ENCODE measurements around the gene CYP27C1.
"Not testable (repeated sequence)": the region's sequence is repeated elsewhere in the genome, so short reads cannot be mapped to it uniquely, and the experiment has no call there.

CYP27C1 gene

DNA sequence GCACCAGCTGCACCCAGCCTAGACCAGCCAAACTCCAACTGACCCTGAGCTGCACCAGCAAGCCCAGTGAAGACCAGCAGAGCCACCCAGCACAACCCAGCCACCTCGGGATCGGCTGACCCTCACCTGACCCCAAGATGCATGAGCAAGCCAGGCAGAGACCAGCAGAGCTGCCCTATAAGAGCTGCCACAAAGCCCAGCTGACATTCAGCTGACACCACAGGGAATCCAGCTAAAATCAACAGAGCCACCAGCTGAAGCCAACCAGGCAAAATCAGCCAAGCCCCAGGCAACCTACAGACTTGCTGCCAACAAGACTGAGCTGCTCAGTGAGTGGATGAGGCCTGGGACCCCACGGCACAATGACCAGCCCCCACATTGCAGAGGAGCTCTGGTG is 54.6 kb downstream of the CYP27C1 start:
- Histone ChIP-seq H3K27me3 (ENCODE audit: low read length) (no peaks in the 10 kb centered on the region), H3K27ac (ENCODE audit: low read depth, low read length) (no peak overlapping the region), H3K79me2 (ENCODE audit: insufficient read depth, low read length) (no peaks in the 10 kb centered on the region), H4K20me1 (ENCODE audit: low read depth, low read length) (no peaks in the 10 kb centered on the region), H3K4me3 (ENCODE audit: insufficient read depth, low read length, poor library complexity, severe bottlenecking) (no peak overlapping the region), H3K36me3 (ENCODE audit: low read length) (no peaks in the 10 kb centered on the region), H3F3A (ENCODE audit: insufficient read depth) (no peaks in the 10 kb centered on the region), H3K4me2 (ENCODE audit: low read depth, low read length, poor library complexity, severe bottlenecking) (no peak overlapping the region), H3K9me2 (replicated peaks; ENCODE audit: insufficient read depth, low read length) (no peaks in the 10 kb centered on the region), H3K9me3 (ENCODE audit: insufficient read depth, low read length) (no peaks in the 10 kb centered on the region), H2AFZ (ENCODE audit: low read depth, low read length, severe bottlenecking) (no peak overlapping the region), H3K9ac (ENCODE audit: low read length) (no peak overlapping the region)
- TF ChIP-seq, protein P1, sequence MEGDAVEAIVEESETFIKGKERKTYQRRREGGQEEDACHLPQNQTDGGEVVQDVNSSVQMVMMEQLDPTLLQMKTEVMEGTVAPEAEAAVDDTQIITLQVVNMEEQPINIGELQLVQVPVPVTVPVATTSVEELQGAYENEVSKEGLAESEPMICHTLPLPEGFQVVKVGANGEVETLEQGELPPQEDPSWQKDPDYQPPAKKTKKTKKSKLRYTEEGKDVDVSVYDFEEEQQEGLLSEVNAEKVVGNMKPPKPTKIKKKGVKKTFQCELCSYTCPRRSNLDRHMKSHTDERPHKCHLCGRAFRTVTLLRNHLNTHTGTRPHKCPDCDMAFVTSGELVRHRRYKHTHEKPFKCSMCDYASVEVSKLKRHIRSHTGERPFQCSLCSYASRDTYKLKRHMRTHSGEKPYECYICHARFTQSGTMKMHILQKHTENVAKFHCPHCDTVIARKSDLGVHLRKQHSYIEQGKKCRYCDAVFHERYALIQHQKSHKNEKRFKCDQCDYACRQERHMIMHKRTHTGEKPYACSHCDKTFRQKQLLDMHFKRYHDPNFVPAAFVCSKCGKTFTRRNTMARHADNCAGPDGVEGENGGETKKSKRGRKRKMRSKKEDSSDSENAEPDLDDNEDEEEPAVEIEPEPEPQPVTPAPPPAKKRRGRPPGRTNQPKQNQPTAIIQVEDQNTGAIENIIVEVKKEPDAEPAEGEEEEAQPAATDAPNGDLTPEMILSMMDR (IDR thresholded peaks at IDR 0.05; ENCODE audit: insufficient read depth, low read length, poor library complexity, severe bottlenecking), result no peak
- no peak for TF ChIP-seq EZH2phosphoT487 (conservative IDR thresholded peaks at IDR 0.05; ENCODE audit: low read length)

- Histone ChIP-seq H3K4me2 (ENCODE audit: low read depth, low read length, poor library complexity, severe bottlenecking) (no peak overlapping the region), H3K9me2 (replicated peaks; ENCODE audit: insufficient read depth, low read length) (no peaks in the 10 kb centered on the region), H3K79me2 (ENCODE audit: insufficient read depth, low read length) (no peaks in the 10 kb centered on the region), H3K27me3 (ENCODE audit: low read length) (no peaks in the 10 kb centered on the region), H3K27ac (ENCODE audit: low read depth, low read length) (no peak overlapping the region), H3K9ac (ENCODE audit: low read length) (no peak overlapping the region), H4K20me1 (ENCODE audit: low read depth, low read length) (no peaks in the 10 kb centered on the region), H3F3A (ENCODE audit: insufficient read depth) (no peaks in the 10 kb centered on the region), H2AFZ (ENCODE audit: low read depth, low read length, severe bottlenecking) (no peak overlapping the region), H3K36me3 (ENCODE audit: low read length) (no peaks in the 10 kb centered on the region), H3K9me3 (ENCODE audit: insufficient read depth, low read length) (no peaks in the 10 kb centered on the region), H3K4me3 (ENCODE audit: insufficient read depth, low read length, poor library complexity, severe bottlenecking) (no peak overlapping the region)
- TF ChIP-seq, protein P1 (IDR thresholded peaks at IDR 0.05; ENCODE audit: insufficient read depth, low read length, poor library complexity, severe bottlenecking), result no peak
- TF ChIP-seq EZH2phosphoT487 (conservative IDR thresholded peaks at IDR 0.05; ENCODE audit: low read length), result no peak
Observed at GRCh38 chr2:127164761-127165538, 55.1 kb downstream of the CYP27C1 start.

DNA sequence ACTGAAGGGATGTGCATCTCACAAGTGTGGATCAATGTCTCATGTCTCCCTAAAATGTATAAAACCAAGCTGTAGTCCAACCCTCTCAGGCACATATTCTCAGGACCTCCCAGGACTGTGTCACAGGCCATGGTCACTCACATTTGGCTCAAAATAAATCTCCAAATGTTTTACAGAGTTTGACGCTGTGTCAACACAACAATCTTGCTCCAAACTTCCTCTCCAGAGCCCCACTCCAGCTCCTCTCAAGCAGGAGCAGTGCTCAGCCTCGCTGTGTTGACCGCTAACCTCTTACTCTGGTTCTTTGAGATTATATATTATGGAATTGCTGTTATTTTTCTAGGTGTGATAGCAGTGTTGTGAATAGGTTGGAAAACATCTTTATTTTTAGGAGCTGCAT is 56.2 kb downstream of the CYP27C1 start:
- H3F3A ChIP-seq (ENCODE audit: insufficient read depth), result no peaks in the 10 kb centered on the region
- no peak overlapping the region for H3K27ac ChIP-seq (ENCODE audit: low read depth, low read length)
- H3K4me2 ChIP-seq (ENCODE audit: low read depth, low read length, poor library complexity, severe bottlenecking), result no peak overlapping the region
- H3K9me2 ChIP-seq (replicated peaks; ENCODE audit: insufficient read depth, low read length), result no peaks in the 10 kb centered on the region
- no peak for TF ChIP-seq EZH2phosphoT487 (conservative IDR thresholded peaks at IDR 0.05; ENCODE audit: low read length)
- TF ChIP-seq, protein P1 (IDR thresholded peaks at IDR 0.05; ENCODE audit: insufficient read depth, low read length, poor library complexity, severe bottlenecking), result no peak
- no peak overlapping the region for H3K9ac ChIP-seq (ENCODE audit: low read length)
- no peak overlapping the region for H3K4me3 ChIP-seq (ENCODE audit: insufficient read depth, low read length, poor library complexity, severe bottlenecking)
- H3K79me2 ChIP-seq (ENCODE audit: insufficient read depth, low read length), result no peaks in the 10 kb centered on the region
- no peaks in the 10 kb centered on the region for H4K20me1 ChIP-seq (ENCODE audit: low read depth, low read length)
- H3K36me3 ChIP-seq (ENCODE audit: low read length), result no peaks in the 10 kb centered on the region
- H3K27me3 ChIP-seq (ENCODE audit: low read length), result no peaks in the 10 kb centered on the region
- no peaks in the 10 kb centered on the region for H3K9me3 ChIP-seq (ENCODE audit: insufficient read depth, low read length)
- no peak overlapping the region for H2AFZ ChIP-seq (ENCODE audit: low read depth, low read length, severe bottlenecking)

- H3K4me2 ChIP-seq (ENCODE audit: low read depth, low read length, poor library complexity, severe bottlenecking); H3K79me2 ChIP-seq (ENCODE audit: insufficient read depth, low read length); H3K27me3 ChIP-seq (ENCODE audit: low read length); H2AFZ ChIP-seq (ENCODE audit: low read depth, low read length, severe bottlenecking); H4K20me1 ChIP-seq (ENCODE audit: low read depth, low read length); H3F3A ChIP-seq (ENCODE audit: insufficient read depth); H3K4me3 ChIP-seq (ENCODE audit: insufficient read depth, low read length, poor library complexity, severe bottlenecking); H3K9ac ChIP-seq (ENCODE audit: low read length); H3K27ac ChIP-seq (ENCODE audit: low read depth, low read length); H3K36me3 ChIP-seq (ENCODE audit: low read length); H3K9me2 ChIP-seq (replicated peaks; ENCODE audit: insufficient read depth, low read length); H3K9me3 ChIP-seq (ENCODE audit: insufficient read depth, low read length): not testable (repeated sequence)
Observed at GRCh38 chr2:127163090-127163406, 57.1 kb downstream of the CYP27C1 start.
